Transverse colon (tissue), 4 donors: ENCODE measurements around the gene TRIP12. TPM values are rescaled to one million over a fixed set of nuclear protein-coding genes. Genes with fewer than 3 reads are reported as not detected.
"Not testable (repeated sequence)": the region's sequence is repeated elsewhere in the genome, so short reads cannot be mapped to it uniquely, and the experiment has no call there.

Experiments used
- DNase-seq: peaks from one replicate; pipeline ENCODE4 v3.0.0-alpha.2; 2019
- H3K27ac ChIP-seq, 4 donors: fragments of 200-600 bp; sonication (generic); 2 replicates each; pipeline ENCODE4 v1.5.1; 2016 to 2018; ENCODE audit warnings: inconsistent platforms in 4 of 4
- H3K27me3 ChIP-seq: fragments of 200-600 bp; sonication (generic); 2 replicates; pipeline ENCODE4 v1.5.1; 2017; ENCODE audit warnings: inconsistent platforms
- H3K36me3 ChIP-seq, 4 donors: fragments of 200-600 bp; sonication (generic); 2 replicates each; pipeline ENCODE4 v1.5.1; 2017 to 2019; ENCODE audit warnings: inconsistent platforms in 4 of 4
- H3K4me1 ChIP-seq, 4 donors: fragments of 200-600 bp; sonication (generic); 2 replicates each; pipeline ENCODE4 v1.5.1; 2017 to 2020; ENCODE audit warnings: inconsistent platforms in 4 of 4
- H3K4me3 ChIP-seq, 4 donors: fragments of 200-600 bp; sonication (generic); 1 replicate in 1 of 4; 2 replicates in 3 of 4; pipeline versions ENCODE4 v1.5.1 to v1.6.1; 2017 to 2019; ENCODE audit warnings: inconsistent platforms in 4 of 4
- H3K9me3 ChIP-seq, 2 donors: fragments of 200-600 bp; sonication (generic); 2 replicates each; pipeline ENCODE4 v1.5.1; 2017 to 2019; ENCODE audit warnings: inconsistent platforms in 2 of 2
- EP300 ChIP-seq: sonication (generic); formaldehyde crosslinking; IDR thresholded peaks from one replicate; pipeline ENCODE4 v1.6.1; 2017; ENCODE audit warnings: antibody characterized with exemption, low read depth
- POLR2A ChIP-seq: fragments of 450-650 bp; IDR thresholded peaks from one replicate; pipeline ENCODE4 v1.6.1; 2016; ENCODE audit warnings: antibody characterized with exemption, mild to moderate bottlenecking, moderate library complexity
- POLR2AphosphoS5 ChIP-seq, 3 donors: sonication (generic); formaldehyde crosslinking; IDR thresholded peaks; one replicate each; pipeline ENCODE4 v1.6.1; 2016; ENCODE audit warnings: antibody characterized with exemption in 3 of 3
- WGBS, 2 donors: methylation state at CpG; one replicate each; pipeline ENCODE4 v1.1.5; 2018; ENCODE audit warnings: low coverage in 1 of 2; 5-methylcytosine and 5-hydroxymethylcytosine counted together
- in situ Hi-C, 4 donors: fragments of 200-750 bp; cut with MboI; loops; one replicate each; pipeline versions ENCODE4 v1.15.0 to v1.15.1; 2017; ENCODE audit warnings: low sequenced_read_pairs in 3 of 4, low pct_ligation_motif_present in 1 of 4, low pct_unique_long_range_greater_than_20kb in 1 of 4
- intact Hi-C: fragments of 100-400 bp; cut with DNase I; formaldehyde crosslinking; loops from one replicate; pipeline ENCODE4 v1.15.1; 2023; ENCODE audit warnings: low total_unique reads
- total RNA-seq, 4 donors: library from RNA; depleted of rRNA; stranded (reverse); fragments of >200 nt; gene quantifications; one replicate each; pipeline ENCODE4 v1.1.0, GENCODE V29; 2016
- TF ChIP-seq, protein P1 (sequence below), 5 experiments: fragments of 200-600 bp in 3 of 5; fragments of 450-650 bp in 2 of 5; sonication (generic) in 3 of 5; IDR thresholded peaks; 1 replicate in 2 of 5; 2 replicates in 3 of 5; pipeline ENCODE4 v1.5.1; 2016 to 2017; ENCODE audit warnings: antibody characterized with exemption in 5 of 5, inconsistent platforms in 3 of 5, mild to moderate bottlenecking in 2 of 5, moderate library complexity in 1 of 5

Gene TRIP12
- total RNA-seq, 4 donors from 2014 or later: 143 to 238 (median 158) TPM

- in situ Hi-C loops: no loop called here
Measured at GRCh38 chr2:229795058-229795457, 126.8 kb downstream of the TRIP12 start.

GRCh38 chr2:229794636-229795035 lies 127.2 kb downstream of the TRIP12 start:
- TF ChIP-seq POLR2A (no peak), POLR2AphosphoS5 (IDR thresholded peaks at IDR 0.05) (no peak), EP300 (no peak)
- TF ChIP-seq, protein P1, sequence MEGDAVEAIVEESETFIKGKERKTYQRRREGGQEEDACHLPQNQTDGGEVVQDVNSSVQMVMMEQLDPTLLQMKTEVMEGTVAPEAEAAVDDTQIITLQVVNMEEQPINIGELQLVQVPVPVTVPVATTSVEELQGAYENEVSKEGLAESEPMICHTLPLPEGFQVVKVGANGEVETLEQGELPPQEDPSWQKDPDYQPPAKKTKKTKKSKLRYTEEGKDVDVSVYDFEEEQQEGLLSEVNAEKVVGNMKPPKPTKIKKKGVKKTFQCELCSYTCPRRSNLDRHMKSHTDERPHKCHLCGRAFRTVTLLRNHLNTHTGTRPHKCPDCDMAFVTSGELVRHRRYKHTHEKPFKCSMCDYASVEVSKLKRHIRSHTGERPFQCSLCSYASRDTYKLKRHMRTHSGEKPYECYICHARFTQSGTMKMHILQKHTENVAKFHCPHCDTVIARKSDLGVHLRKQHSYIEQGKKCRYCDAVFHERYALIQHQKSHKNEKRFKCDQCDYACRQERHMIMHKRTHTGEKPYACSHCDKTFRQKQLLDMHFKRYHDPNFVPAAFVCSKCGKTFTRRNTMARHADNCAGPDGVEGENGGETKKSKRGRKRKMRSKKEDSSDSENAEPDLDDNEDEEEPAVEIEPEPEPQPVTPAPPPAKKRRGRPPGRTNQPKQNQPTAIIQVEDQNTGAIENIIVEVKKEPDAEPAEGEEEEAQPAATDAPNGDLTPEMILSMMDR (IDR thresholded peaks at IDR 0.05): no peak
- Histone ChIP-seq H3K36me3 (peaks cover 0 to 82% (median 41%) of the 10 kb centered on the region in 4 donors), H3K27me3 (no peaks in the 10 kb centered on the region), H3K4me1 (no peaks in the 10 kb centered on the region), H3K27ac (no peak overlapping the region), H3K4me3 (no peak overlapping the region), H3K9me3 (no peaks in the 10 kb centered on the region)
- no peak for DNase-seq
- intact Hi-C loops: no loop called here
- WGBS, 2 donors: 87 to 89% methylated on average over 1 of the region's 1 CpG
- in situ Hi-C loops: no loop called here

More at GRCh38 chr2:229795058-229795457, 126.8 kb downstream of the TRIP12 start:
- no peak for DNase-seq
- Histone ChIP-seq H3K4me1 (no peaks in the 10 kb centered on the region), H3K27me3 (no peaks in the 10 kb centered on the region), H3K9me3 (no peaks in the 10 kb centered on the region), H3K27ac (no peak overlapping the region), H3K36me3 (peaks cover 0 to 80% (median 41%) of the 10 kb centered on the region in 4 donors), H3K4me3 (no peak overlapping the region)
- intact Hi-C loops: no loop called here
- TF ChIP-seq, protein P1 (IDR thresholded peaks at IDR 0.05): no peak
- TF ChIP-seq EP300: no peak
- no peak for TF ChIP-seq POLR2A
- TF ChIP-seq POLR2AphosphoS5 (IDR thresholded peaks at IDR 0.05): no peak

- H3K4me3 ChIP-seq, H3K27ac ChIP-seq, H3K27me3 ChIP-seq, in situ Hi-C loops, H3K4me1 ChIP-seq, DNase-seq, intact Hi-C loops, H3K9me3 ChIP-seq: not testable (repeated sequence)
- peaks cover 0 to 65% (median 27%) of the 10 kb centered on the region in 4 donors for H3K36me3 ChIP-seq
- WGBS, 2 donors: 98% methylated on average over 7 to 11 of the region's 11 CpGs
Measured at GRCh38 chr2:229786289-229786688, 135.5 kb downstream of the TRIP12 start.

DNA sequence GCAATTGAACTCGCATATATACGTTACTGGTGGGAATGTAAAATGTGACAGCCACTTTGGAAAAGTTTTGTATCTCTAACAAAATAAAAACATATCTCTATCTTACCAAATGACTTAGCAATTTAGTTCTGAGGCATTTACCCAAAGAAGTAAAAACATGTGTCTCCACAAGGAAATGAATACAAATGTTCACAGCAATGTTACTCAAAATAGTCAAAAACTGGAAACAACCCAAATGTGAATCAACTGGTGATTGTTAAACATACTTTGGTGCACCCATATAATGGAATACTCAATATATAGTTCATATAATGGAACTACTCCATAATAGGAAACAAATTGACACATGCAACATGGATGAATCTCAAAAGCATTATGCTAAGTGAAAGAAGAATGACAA lies 137.0 kb downstream of the TRIP12 start:
- Histone ChIP-seq H3K27ac (no peak overlapping the region), H3K9me3 (no peaks in the 10 kb centered on the region), H3K27me3 (no peaks in the 10 kb centered on the region), H3K4me3 (no peak overlapping the region), H3K36me3 (peaks cover 0 to 51% (median 21%) of the 10 kb centered on the region in 4 donors), H3K4me1 (no peaks in the 10 kb centered on the region)
- 97 to 100% methylated on average over 2 of the region's 2 CpGs for WGBS, 2 donors
- intact Hi-C loops (no loop called here), in situ Hi-C loops (no loop called here)
- no peak for TF ChIP-seq EP300
- TF ChIP-seq, protein P1 (IDR thresholded peaks at IDR 0.05): no peak
- TF ChIP-seq POLR2AphosphoS5 (IDR thresholded peaks at IDR 0.05): no peak
- TF ChIP-seq POLR2A: no peak
- no peak for DNase-seq

DNA sequence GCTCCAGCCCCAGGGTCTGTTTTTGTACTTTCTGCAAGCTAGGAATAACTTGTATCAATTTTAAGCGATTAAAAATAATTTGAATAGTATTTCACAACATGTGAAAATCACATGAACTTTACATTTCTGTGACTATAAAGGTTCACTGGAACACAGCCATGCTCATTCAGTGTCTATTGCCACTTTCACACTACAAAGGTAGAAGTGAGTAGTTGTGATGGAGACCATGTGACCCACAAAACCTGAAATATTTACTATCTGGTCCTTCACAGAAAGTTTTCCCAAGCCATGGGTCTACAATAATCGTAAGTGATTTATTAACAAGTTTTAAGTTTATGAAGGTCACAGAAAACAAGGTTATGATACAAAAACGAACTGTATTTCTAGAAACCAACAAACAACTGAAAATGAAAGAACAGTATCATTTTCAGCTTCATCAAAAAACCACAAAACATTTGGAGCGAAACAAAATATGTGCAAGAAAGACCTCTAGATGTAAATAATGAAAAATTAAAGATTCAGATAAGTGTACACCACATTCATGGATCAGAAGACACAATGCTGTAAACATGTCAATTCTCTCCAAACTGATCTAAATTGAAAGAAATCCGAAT lies 138.6 kb downstream of the TRIP12 start:
- in situ Hi-C loops: no loop called here
- DNase-seq: no peak
- H3K4me3 ChIP-seq: no peak overlapping the region
- no peak for TF ChIP-seq POLR2AphosphoS5 (IDR thresholded peaks at IDR 0.05)
- TF ChIP-seq EP300: no peak
- TF ChIP-seq POLR2A: no peak
- TF ChIP-seq, protein P1 (IDR thresholded peaks at IDR 0.05): no peak
- H3K27me3 ChIP-seq: no peaks in the 10 kb centered on the region
- intact Hi-C loops: no loop called here
- no peaks in the 10 kb centered on the region for H3K4me1 ChIP-seq
- no peak overlapping the region for H3K27ac ChIP-seq
- no peaks in the 10 kb centered on the region for H3K9me3 ChIP-seq
- H3K36me3 ChIP-seq: peaks cover 0 to 42% (median 17%) of the 10 kb centered on the region in 4 donors
- 65 to 81% methylated on average over 4 to 5 of the region's 5 CpGs for WGBS, 2 donors
